Left ventricle myocardium superior (tissue), 1 donor: Measurements from ENCODE around the gene GCK. TPM values are rescaled to one million over a fixed set of nuclear protein-coding genes. Genes with fewer than 3 reads are reported as not detected.

Experiments used
- ATAC-seq: fragments of 200-7000 bp; cut with Tn5 transposase; one replicate; pipeline ENCODE4 v1.9.1; 2020; ENCODE audit warnings: mild to moderate bottlenecking, moderate library complexity
- DNase-seq: peaks from one replicate; pipeline ENCODE4 v3.0.0-alpha.2; 2020
- intact Hi-C: fragments of 100-400 bp; cut with micrococcal nuclease; formaldehyde crosslinking; loops from one replicate; pipeline ENCODE4 v1.11.0; 2022
- long read RNA-seq: library from polyadenylated mRNA; unstranded; transcript quantifications from one replicate; pipeline ENCODE4 v2.0.0, GENCODE V29; 2021
- total RNA-seq: library from RNA; stranded (reverse); fragmentation: NEBNext Ultra II Directional; extraction: Animal tissue kit (Norgen Biotek cat#: 25700); gene quantifications from one replicate; pipeline ENCODE4 v1.2.1, GENCODE V29; 2021
- donor health status: DM: no; HTN: yes; CAD: no; lungs with severe emphysema.

GCK gene
- total RNA-seq = 1.4 TPM
- long read RNA-seq, partial matches to known transcripts = 0 of 6 reads
- long read RNA-seq, other reads (novel, unspliced or antisense) = 1 of 6 reads

- intact Hi-C loops = no loop called here
- no peak for ATAC-seq
These were observed at the start of gene GCK for GRCh38 chr7:44189286-44189992. Gene GCK, minus strand, starts transcription at chr7:44189439. Its CDS starts 486 bp downstream, at chr7:44188953.

GRCh38 chr7:44238116-44238695 is 49.0 kb upstream of the GCK start:
- intact Hi-C loops = no loop called here

More at GRCh38 chr7:44189286-44189992, at the start of gene GCK:
- DNase-seq = no peak

GRCh38 chr7:44237696-44238095 is 48.5 kb upstream of the GCK start:
- intact Hi-C loops = no loop called here
- DNase-seq (no peak), ATAC-seq (no peak)

More at GRCh38 chr7:44238116-44238695, 49.0 kb upstream of the GCK start:
- no peak for ATAC-seq
- no peak for DNase-seq

GRCh38 chr7:44236333-44236728 is 47.1 kb upstream of the GCK start:
- no peak for ATAC-seq
- DNase-seq = no peak
- intact Hi-C loops = no loop called here

- intact Hi-C loops = no loop called here
- ATAC-seq = no peak
- DNase-seq = no peak
These were observed 46.5 kb upstream of the GCK start for GRCh38 chr7:44235582-44236332.

GRCh38 chr7:44235066-44235465 is 45.8 kb upstream of the GCK start:
- no peak for ATAC-seq
- intact Hi-C loops = no loop called here
- DNase-seq = no peak

- no peak for ATAC-seq
- no peak for DNase-seq
- intact Hi-C loops = no loop called here
These were observed 43.9 kb upstream of the GCK start for GRCh38 chr7:44232901-44233715.

GRCh38 chr7:44232396-44232795 is 43.2 kb upstream of the GCK start:
- ATAC-seq (no peak), DNase-seq (no peak)
- intact Hi-C loops = no loop called here

GRCh38 chr7:44231088-44231487 is 41.8 kb upstream of the GCK start:
- ATAC-seq = no peak
- no peak for DNase-seq
- intact Hi-C loops = no loop called here

- ATAC-seq (no peak), DNase-seq (no peak)
- intact Hi-C loops = no loop called here
These were observed 41.0 kb upstream of the GCK start for GRCh38 chr7:44230286-44230685.

- intact Hi-C loops = no loop called here
- DNase-seq (no peak), ATAC-seq (no peak)
These were observed 40.4 kb upstream of the GCK start for GRCh38 chr7:44229546-44230105.

GRCh38 chr7:44228571-44229350 is 39.5 kb upstream of the GCK start:
- no peak for DNase-seq
- intact Hi-C loops = no loop called here
- no peak for ATAC-seq

GRCh38 chr7:44227911-44228310 is 38.7 kb upstream of the GCK start:
- intact Hi-C loops = no loop called here
- DNase-seq (no peak), ATAC-seq (no peak)

GRCh38 chr7:44226396-44226753 is 37.1 kb upstream of the GCK start:
- ATAC-seq = no peak
- intact Hi-C loops = no loop called here
- peak; percentile 29 for DNase-seq

GRCh38 chr7:44225566-44226395 is 36.5 kb upstream of the GCK start:
- DNase-seq (peak; percentile 22), ATAC-seq (no peak)
- intact Hi-C loops = no loop called here

GRCh38 chr7:44224974-44225565 is 35.8 kb upstream of the GCK start:
- ATAC-seq = no peak
- intact Hi-C loops = no loop called here
- DNase-seq = peak; percentile 22
